ENCODE measurements around the gene EIF3D.

EIF3D gene

DNA sequence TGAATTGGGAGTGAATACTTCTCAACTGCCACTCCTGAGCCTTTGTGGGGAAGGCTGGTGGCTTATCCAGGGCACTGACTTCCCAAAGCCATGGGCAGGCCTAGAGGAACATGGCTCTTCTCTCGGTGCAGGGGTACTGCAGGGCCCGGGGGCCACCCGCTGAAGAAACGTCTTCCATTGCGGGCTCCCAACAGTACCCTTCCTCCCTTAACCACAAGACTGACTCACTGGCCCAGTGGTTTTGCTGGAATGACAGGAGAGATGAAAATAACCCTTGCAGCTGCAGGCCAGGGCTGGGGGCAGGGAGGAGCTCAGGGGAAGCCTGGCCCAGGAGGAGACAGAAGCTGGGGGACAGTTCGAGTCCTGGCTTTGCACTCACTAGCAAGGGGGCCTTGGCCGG lies 61.0 kb downstream of the EIF3D start:
- in situ Hi-C loops (cut with MboI; ENCODE audit: low sequenced_read_pairs): no loop called here

DNA sequence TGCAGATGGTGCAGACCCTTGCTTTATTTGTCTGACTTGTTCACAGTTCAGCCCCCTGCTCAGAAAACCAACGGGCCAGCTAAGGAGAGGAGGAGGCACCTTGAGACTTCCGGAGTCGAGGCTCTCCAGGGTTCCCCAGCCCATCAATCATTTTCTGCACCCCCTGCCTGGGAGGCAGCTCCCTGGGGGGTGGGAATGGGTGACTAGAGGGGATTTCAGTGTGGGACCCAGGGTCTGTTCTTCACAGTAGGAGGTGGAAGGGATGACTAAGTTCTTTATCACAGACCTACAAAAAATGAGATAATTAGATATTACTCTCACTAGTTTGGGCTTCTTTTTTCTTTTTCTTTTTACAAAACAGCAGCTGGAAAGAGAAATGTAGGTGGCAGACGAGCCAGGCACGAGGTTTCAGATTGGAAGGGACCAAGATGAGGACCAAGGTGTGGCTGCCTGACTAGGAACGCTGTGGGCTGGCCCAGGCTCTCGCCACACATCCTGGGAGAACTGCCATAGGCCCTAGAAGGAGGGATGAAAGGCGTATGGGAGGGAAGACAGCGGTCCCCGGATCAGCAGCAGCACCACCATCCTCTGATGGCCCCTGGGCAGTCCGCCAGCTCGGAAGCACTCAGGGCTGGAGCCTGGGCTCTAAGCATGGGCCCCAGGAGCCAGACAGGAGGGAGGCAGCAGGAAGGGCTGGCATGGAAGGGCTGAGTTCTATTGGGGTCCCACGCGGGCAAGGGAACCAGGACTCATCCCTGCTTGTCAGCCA lies 61.7 kb downstream of the EIF3D start:
- in situ Hi-C loops (cut with MboI; ENCODE audit: low sequenced_read_pairs): no loop called here

DNA sequence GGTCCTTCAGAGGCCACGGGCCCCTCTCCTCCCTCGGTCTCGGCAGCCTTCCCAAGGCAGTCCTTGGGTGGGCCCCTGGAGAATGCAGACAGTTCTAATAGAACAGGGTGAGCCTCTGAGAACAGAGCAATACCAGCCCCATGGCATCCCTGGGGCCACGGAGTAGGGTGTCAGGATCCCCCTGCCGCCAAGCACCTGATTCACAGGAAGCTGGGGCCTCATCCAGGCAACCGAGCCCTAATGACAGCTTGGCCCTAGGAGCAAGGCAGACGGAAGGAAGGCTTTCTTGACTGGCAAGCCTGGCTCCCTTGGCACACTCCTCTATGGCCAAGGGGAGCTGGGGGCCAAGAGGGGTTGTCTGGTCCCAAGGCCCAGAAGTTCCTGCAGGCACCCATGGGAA lies 62.7 kb downstream of the EIF3D start:
- in situ Hi-C loops (cut with MboI; ENCODE audit: low sequenced_read_pairs): no loop called here

DNA sequence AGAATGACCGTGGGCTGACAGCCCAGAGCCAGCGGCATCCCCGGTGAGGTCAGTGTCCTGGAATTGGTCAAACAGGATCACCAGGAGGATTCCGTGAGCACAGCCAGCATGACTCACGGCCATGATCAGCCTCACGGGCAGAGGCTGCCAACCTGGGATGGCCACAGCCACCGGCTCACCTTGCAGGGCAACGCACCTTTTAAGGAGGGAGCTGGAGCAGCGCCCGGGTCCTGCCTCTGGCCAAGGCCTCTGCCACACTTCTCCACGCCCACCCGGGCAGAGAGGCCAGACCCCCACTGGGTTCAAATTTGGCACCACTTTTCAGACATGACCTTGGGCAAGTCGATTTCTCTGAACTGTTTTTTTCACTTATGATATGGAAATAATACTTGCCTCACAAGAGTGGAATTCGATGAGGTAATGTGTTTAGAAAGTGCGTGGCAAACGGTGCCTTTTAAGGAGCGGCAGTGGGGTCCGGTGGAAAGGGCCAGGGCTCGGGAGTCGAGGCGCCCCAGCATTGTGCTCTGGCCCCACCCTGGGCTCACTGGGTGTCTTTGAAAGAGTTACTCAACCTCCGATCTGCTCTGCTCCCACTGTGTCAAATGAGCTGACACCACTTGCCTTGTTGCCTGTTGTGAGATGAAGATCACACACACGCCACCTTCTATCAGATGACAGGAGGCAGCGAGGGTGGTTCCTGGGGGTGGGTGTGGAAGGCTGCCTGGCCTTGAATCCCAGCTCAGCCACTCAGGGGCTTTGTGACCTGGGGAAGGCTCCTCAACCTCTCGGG lies 63.5 kb downstream of the EIF3D start:
- in situ Hi-C loops (cut with MboI; ENCODE audit: low sequenced_read_pairs): no loop called here

DNA sequence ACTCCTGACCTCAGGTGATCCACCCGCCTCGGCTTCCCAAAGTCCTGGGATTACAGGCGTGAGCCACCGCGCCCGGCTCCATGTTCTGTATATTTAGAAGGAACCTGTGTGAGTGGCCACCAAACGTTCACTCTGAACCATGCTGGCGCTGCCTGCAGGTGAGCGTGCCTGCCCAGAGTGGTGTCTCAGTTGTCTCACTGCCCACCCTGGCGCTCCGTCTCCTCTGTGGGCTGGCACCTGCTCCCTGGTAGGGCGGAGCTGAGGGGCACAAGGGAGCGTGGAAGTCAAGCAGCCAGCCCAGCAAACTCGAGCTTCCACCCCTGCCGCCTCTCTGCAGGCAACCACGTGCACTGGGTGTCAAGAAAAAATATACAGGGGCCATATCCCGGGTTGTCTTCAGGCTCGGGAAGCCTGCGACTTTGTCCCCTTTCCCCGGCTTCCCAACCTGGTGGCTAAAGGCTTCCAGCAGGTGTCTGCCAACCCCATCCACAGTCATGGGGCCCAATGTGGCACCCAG lies 64.2 kb downstream of the EIF3D start:
- in situ Hi-C loops (cut with MboI; ENCODE audit: low sequenced_read_pairs): no loop called here

DNA sequence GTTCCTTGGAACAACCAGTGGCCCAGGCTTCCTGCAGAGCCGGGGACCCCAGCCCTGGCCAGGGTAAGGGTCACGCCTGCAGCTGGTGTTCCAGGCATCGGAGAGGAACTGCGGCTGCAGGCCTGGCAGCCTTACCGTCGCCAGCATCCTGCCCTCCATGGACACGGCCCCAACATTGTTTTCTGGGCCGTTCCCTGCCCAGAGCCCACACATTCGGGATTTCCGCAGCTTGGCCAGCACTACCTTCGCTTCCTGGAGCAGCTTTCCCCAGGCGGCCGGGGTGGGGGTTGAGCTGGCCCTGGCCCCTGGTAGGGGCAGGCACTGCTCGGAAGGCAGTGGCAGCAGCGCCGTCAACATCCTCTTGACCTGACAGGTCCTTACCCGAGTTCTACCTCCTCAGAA lies 65.2 kb downstream of the EIF3D start:
- in situ Hi-C loops (cut with MboI; ENCODE audit: low sequenced_read_pairs): no loop called here

DNA sequence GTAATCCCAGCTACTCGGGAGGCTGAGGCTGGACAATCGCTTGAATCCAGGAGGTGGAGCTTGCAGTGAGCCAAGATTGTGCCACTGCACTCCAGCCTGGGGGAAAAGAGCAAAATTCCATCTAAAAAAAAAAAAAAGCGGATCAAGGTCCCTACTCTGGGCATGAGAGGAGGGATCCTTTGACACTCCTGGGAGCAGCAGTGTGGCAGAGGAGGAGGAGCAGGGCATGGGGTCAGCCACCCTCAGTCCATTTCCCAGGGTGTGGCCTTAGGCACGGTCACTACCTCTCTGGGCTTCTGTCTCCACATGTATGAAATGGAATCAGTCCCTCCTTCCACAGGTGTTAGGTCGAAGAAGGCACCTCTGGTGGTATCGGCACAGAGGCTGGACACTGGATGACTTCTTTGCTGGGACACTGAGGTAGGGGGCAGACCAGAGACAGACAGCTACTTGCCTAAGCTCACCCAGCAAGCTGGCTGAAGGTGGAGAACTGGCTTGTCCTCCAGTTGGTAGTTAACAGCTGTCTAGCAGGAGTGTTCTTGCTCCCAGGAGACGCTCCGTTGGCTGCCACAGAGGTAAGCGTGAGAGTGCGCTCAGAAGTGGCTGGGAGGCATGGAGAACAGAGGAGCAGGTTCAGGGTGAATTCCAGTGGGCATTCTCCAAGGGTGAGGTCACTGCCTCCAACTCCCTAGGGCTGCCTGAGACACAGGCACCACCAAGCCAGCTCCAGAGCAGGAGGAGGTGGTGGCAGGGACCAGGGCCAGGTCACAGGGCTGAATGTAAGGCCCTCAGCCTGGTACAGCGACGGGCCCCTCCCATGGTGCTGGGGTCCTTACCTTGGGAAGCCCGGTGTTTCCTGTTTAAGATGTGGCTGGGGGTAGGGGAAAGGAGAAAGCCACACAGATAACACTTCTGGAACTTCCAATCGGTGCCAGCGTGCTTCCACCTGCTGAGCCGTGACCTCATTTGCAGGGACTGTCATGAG lies 67.0 kb downstream of the EIF3D start:
- in situ Hi-C loops (cut with MboI; ENCODE audit: low sequenced_read_pairs): no loop called here
